ENCODE measurements around the gene UBR3. TPM values are rescaled to one million over a fixed set of nuclear protein-coding genes. Genes with fewer than 3 reads are reported as not detected.

Gene UBR3
- total RNA-seq, 2 donors from 2014 or later = 20.4 to 24.8 TPM

DNA sequence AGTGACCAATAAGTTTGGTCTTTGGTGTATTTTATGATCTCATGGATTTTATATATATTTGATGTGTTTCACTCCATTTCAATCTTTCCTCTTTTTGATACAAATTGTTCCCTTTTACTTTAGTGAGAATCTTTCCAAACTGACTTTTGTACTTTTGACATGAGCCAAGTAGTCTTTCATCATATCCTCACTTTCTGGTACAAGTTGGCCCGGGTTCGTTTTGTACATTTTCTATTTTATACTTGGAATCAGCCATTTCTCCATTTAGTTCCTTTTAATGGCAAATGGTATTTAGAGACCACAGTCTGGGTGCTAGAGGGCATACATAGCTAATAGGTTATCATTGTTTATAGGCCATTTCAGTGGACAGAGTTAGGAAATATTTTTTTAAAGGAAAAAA, 202.8 kb downstream of the UBR3 start:
- 91% methylated on average over 2 of the region's 2 CpGs; no CpG with 5 or more reads in 1 of the 2 experiments for WGBS, 2 experiments (ENCODE audit: insufficient coverage in 1 of 2, insufficient read length in 1 of 2)
- DNase-seq = no peak
- TF ChIP-seq, protein P1, sequence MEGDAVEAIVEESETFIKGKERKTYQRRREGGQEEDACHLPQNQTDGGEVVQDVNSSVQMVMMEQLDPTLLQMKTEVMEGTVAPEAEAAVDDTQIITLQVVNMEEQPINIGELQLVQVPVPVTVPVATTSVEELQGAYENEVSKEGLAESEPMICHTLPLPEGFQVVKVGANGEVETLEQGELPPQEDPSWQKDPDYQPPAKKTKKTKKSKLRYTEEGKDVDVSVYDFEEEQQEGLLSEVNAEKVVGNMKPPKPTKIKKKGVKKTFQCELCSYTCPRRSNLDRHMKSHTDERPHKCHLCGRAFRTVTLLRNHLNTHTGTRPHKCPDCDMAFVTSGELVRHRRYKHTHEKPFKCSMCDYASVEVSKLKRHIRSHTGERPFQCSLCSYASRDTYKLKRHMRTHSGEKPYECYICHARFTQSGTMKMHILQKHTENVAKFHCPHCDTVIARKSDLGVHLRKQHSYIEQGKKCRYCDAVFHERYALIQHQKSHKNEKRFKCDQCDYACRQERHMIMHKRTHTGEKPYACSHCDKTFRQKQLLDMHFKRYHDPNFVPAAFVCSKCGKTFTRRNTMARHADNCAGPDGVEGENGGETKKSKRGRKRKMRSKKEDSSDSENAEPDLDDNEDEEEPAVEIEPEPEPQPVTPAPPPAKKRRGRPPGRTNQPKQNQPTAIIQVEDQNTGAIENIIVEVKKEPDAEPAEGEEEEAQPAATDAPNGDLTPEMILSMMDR (conservative IDR thresholded peaks at IDR 0.05) = no peak
- H3K27me3 Mint-ChIP-seq (ENCODE audit: insufficient read depth) = no peaks in the 10 kb centered on the region
- H3K36me3 ChIP-seq (ENCODE audit: control insufficient read depth, insufficient read depth, low read length) = peaks cover 28% of the 10 kb centered on the region
- peaks cover 7% of the 10 kb centered on the region for H3K4me1 ChIP-seq (ENCODE audit: control insufficient read depth, insufficient read depth, low read length)
- peaks cover 6% of the 10 kb centered on the region for H3K4me1 Mint-ChIP-seq
- H3K27me3 ChIP-seq (ENCODE audit: control insufficient read depth, insufficient read depth, low read length, poor library complexity, severe bottlenecking) = no peaks in the 10 kb centered on the region
- peak overlapping the region; percentile 3 for H3K4me3 ChIP-seq (ENCODE audit: low read length)
- no peak overlapping the region for H3K27ac Mint-ChIP-seq
- no peak overlapping the region for H3K27ac ChIP-seq (ENCODE audit: low read depth, low read length)
- H3K4me3 Mint-ChIP-seq = no peak overlapping the region
- H3K9ac ChIP-seq (ENCODE audit: extremely low read depth, low read length, poor library complexity, severe bottlenecking) = no peak overlapping the region
- peaks cover 18% of the 10 kb centered on the region for H3K9me3 Mint-ChIP-seq
- H3K36me3 Mint-ChIP-seq (ENCODE audit: low read depth) = peaks cover 29% of the 10 kb centered on the region
- peaks cover 32% of the 10 kb centered on the region for H3K9me3 ChIP-seq (ENCODE audit: control insufficient read depth, low read length)

DNA sequence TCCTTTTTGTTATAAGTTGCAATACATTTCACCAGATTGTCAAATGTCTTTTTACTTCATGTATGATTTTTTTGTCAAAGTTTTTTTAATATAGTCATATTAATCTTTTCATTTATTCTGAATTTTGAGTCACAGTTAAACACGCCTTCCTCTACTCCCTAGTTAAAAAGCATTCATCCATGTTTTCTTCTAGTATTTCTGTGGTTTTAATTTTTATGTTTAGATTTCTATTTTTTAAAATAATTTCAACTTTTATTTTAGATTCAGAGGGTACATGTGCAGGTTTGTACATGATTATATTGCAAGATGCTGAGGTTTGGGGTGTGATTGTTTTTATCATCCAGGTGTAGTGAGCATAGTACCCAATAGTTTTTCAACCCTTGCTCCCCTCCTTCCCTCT, 204.0 kb downstream of the UBR3 start:
- peaks cover 28% of the 10 kb centered on the region for H3K36me3 ChIP-seq (ENCODE audit: control insufficient read depth, insufficient read depth, low read length)
- H3K27ac ChIP-seq (ENCODE audit: low read depth, low read length) = no peak overlapping the region
- no peak overlapping the region for H3K9ac ChIP-seq (ENCODE audit: extremely low read depth, low read length, poor library complexity, severe bottlenecking)
- peaks cover 29% of the 10 kb centered on the region for H3K36me3 Mint-ChIP-seq (ENCODE audit: low read depth)
- peaks cover 6% of the 10 kb centered on the region for H3K4me1 Mint-ChIP-seq
- H3K27me3 ChIP-seq (ENCODE audit: control insufficient read depth, insufficient read depth, low read length, poor library complexity, severe bottlenecking) = no peaks in the 10 kb centered on the region
- no peak overlapping the region for H3K4me3 Mint-ChIP-seq
- H3K27me3 Mint-ChIP-seq (ENCODE audit: insufficient read depth) = no peaks in the 10 kb centered on the region
- peaks cover 18% of the 10 kb centered on the region for H3K9me3 Mint-ChIP-seq
- peak overlapping the region; percentile 46 for H3K4me3 ChIP-seq (ENCODE audit: low read length)
- H3K9me3 ChIP-seq (ENCODE audit: control insufficient read depth, low read length) = peaks cover 32% of the 10 kb centered on the region
- TF ChIP-seq, protein P1 (conservative IDR thresholded peaks at IDR 0.05) = no peak
- no peak overlapping the region for H3K27ac Mint-ChIP-seq
- no CpG with 5 or more reads among the region's 1 CpG for WGBS, 2 experiments (ENCODE audit: insufficient coverage in 1 of 2, insufficient read length in 1 of 2)
- peaks cover 7% of the 10 kb centered on the region for H3K4me1 ChIP-seq (ENCODE audit: control insufficient read depth, insufficient read depth, low read length)
- no peak for DNase-seq

DNA sequence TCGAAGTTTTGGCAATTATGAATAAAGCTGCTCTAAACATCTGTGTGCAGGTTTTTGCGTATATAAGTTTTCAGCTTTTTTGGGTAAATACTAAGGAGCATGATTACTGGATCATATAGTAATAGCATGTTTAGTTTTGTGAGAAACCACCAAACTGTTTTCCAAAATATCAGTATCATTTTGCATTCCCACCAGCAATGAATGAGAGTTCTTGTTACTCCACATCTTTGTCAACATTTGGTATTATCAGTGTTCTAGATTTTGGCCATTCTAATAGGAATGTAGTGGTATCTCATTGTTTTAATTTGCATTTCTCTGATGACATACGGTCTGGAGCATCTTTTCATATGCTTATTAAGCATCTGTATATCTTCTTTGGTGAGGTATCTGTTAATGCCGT, 207.3 kb downstream of the UBR3 start:
- Mint-ChIP-seq H3K27me3 (ENCODE audit: insufficient read depth) (no peaks in the 10 kb centered on the region), H3K4me3 (no peak overlapping the region), H3K4me1 (peaks cover 10% of the 10 kb centered on the region), H3K9me3 (peaks cover 17% of the 10 kb centered on the region), H3K27ac (no peak overlapping the region), H3K36me3 (ENCODE audit: low read depth) (peaks cover 28% of the 10 kb centered on the region)
- H3K9me3 ChIP-seq (ENCODE audit: control insufficient read depth, low read length) = peaks cover 32% of the 10 kb centered on the region
- WGBS, 2 experiments (ENCODE audit: insufficient coverage in 1 of 2, insufficient read length in 1 of 2) = 86 to 88% methylated on average over 1 to 3 of the region's 4 CpGs
- H3K9ac ChIP-seq (ENCODE audit: extremely low read depth, low read length, poor library complexity, severe bottlenecking) = no peak overlapping the region
- no peak overlapping the region for H3K4me3 ChIP-seq (ENCODE audit: low read length)
- DNase-seq = no peak
- peaks cover 28% of the 10 kb centered on the region for H3K36me3 ChIP-seq (ENCODE audit: control insufficient read depth, insufficient read depth, low read length)
- no peaks in the 10 kb centered on the region for H3K27me3 ChIP-seq (ENCODE audit: control insufficient read depth, insufficient read depth, low read length, poor library complexity, severe bottlenecking)
- TF ChIP-seq, protein P1 (conservative IDR thresholded peaks at IDR 0.05) = no peak
- no peak overlapping the region for H3K27ac ChIP-seq (ENCODE audit: low read depth, low read length)
- H3K4me1 ChIP-seq (ENCODE audit: control insufficient read depth, insufficient read depth, low read length) = no peaks in the 10 kb centered on the region

All from endodermal cell (in vitro differentiated cells).